Activated T-helper 2 cell treated with anti-CD3 and anti-CD28 coated beads, Interferon-gamma antibody, Interleukin-2, Interleukin-4, amounts not matched to agents 10 μg/mL and 5 μg/mL and 100 μg/mL, durations not matched to agents 14 hours and 24 hours and 36 hours (primary cell): ENCODE measurements around the gene PSMG4. TPM values are rescaled to one million over a fixed set of nuclear protein-coding genes. Genes with fewer than 3 reads are reported as not detected.

ENCODE experiments used
- DNase-seq: peaks from one replicate; pipeline ENCODE4 v3.0.0; 2021; ENCODE audit warnings: low spot score
- H3K27ac Mint-ChIP-seq: one replicate; pipeline ENCODE4 v1.8.0; 2021; ENCODE audit warnings: mixed read lengths
- H3K27me3 Mint-ChIP-seq: one replicate; pipeline ENCODE4 v1.8.0; 2021; ENCODE audit warnings: low read depth, mixed read lengths
- H3K36me3 Mint-ChIP-seq: one replicate; pipeline ENCODE4 v1.8.0; 2021; ENCODE audit warnings: low read depth, mixed read lengths
- H3K4me1 Mint-ChIP-seq: one replicate; pipeline ENCODE4 v1.8.0; 2021; ENCODE audit warnings: low read depth, mixed read lengths
- H3K4me3 Mint-ChIP-seq: one replicate; pipeline ENCODE4 v1.8.0; 2021; ENCODE audit warnings: low read depth, mild to moderate bottlenecking, moderate library complexity, mixed read lengths
- H3K9me3 Mint-ChIP-seq: one replicate; pipeline ENCODE4 v1.8.0; 2021; ENCODE audit warnings: mixed read lengths
- intact Hi-C: fragments of 100-400 bp; cut with micrococcal nuclease; formaldehyde crosslinking; loops from one replicate; pipeline ENCODE4 v1.15.1; 2023
- total RNA-seq: library from RNA; stranded (reverse); gene quantifications from 2 replicates; pipeline ENCODE4 v1.2.3, GENCODE V29; 2022

Gene PSMG4
- total RNA-seq, 1 donor from 2014 or later, result 30.9 TPM

- Mint-ChIP-seq H3K4me1 (peaks cover 21% of the 10 kb centered on the region), H3K9me3 (no peaks in the 10 kb centered on the region), H3K27me3 (peaks cover 10% of the 10 kb centered on the region), H3K4me3 (peak overlapping the region; percentile 98), H3K27ac (no peak overlapping the region), H3K36me3 (peaks cover 32% of the 10 kb centered on the region)
- no peak for DNase-seq
- intact Hi-C loops, result no loop called here
Observed at GRCh38 chr6:3261518-3261820, 2.7 kb downstream of the PSMG4 start.

- Mint-ChIP-seq H3K4me3 (no peak overlapping the region), H3K27ac (no peak overlapping the region)
- no peak for DNase-seq
Observed at GRCh38 chr6:3261921-3262320, 3.2 kb downstream of the PSMG4 start.

GRCh38 chr6:3263096-3263495 is 4.3 kb downstream of the PSMG4 start:
- Mint-ChIP-seq H3K36me3 (peaks cover 42% of the 10 kb centered on the region), H3K27ac (no peak overlapping the region), H3K27me3 (no peaks in the 10 kb centered on the region), H3K4me3 (no peak overlapping the region), H3K9me3 (no peaks in the 10 kb centered on the region), H3K4me1 (peaks cover 21% of the 10 kb centered on the region)
- intact Hi-C loops, result no loop called here
- DNase-seq, result no peak

More at GRCh38 chr6:3261921-3262320, 3.2 kb downstream of the PSMG4 start:
- Mint-ChIP-seq H3K4me1 (peaks cover 21% of the 10 kb centered on the region), H3K9me3 (no peaks in the 10 kb centered on the region), H3K27me3 (peaks cover 5% of the 10 kb centered on the region), H3K36me3 (peaks cover 34% of the 10 kb centered on the region)
- intact Hi-C loops, result no loop called here

GRCh38 chr6:3264356-3264755 is 5.6 kb downstream of the PSMG4 start:
- Mint-ChIP-seq H3K27me3 (no peaks in the 10 kb centered on the region), H3K9me3 (no peaks in the 10 kb centered on the region), H3K4me3 (no peak overlapping the region), H3K4me1 (peaks cover 21% of the 10 kb centered on the region), H3K36me3 (peaks cover 54% of the 10 kb centered on the region), H3K27ac (no peak overlapping the region)
- intact Hi-C loops, result no loop called here
- no peak for DNase-seq

GRCh38 chr6:3265671-3266070 is 6.9 kb downstream of the PSMG4 start:
- H3K9me3 Mint-ChIP-seq, result no peaks in the 10 kb centered on the region
- no peak for DNase-seq
- no peaks in the 10 kb centered on the region for H3K27me3 Mint-ChIP-seq
- H3K4me3 Mint-ChIP-seq, result no peak overlapping the region
- H3K36me3 Mint-ChIP-seq, result peaks cover 58% of the 10 kb centered on the region
- peaks cover 18% of the 10 kb centered on the region for H3K4me1 Mint-ChIP-seq
- intact Hi-C loops, result no loop called here
- H3K27ac Mint-ChIP-seq, result no peak overlapping the region

- no peaks in the 10 kb centered on the region for H3K9me3 Mint-ChIP-seq
- H3K27me3 Mint-ChIP-seq, result no peaks in the 10 kb centered on the region
- no peak overlapping the region for H3K4me3 Mint-ChIP-seq
- peaks cover 13% of the 10 kb centered on the region for H3K4me1 Mint-ChIP-seq
- intact Hi-C loops, result no loop called here
- H3K27ac Mint-ChIP-seq, result no peak overlapping the region
- no peak for DNase-seq
- H3K36me3 Mint-ChIP-seq, result peaks cover 56% of the 10 kb centered on the region
Observed at GRCh38 chr6:3266170-3266569, 7.4 kb downstream of the PSMG4 start.

- DNase-seq, result no peak
- H3K9me3 Mint-ChIP-seq, result no peaks in the 10 kb centered on the region
- H3K4me1 Mint-ChIP-seq, result peaks cover 5% of the 10 kb centered on the region
- H3K36me3 Mint-ChIP-seq, result peaks cover 63% of the 10 kb centered on the region
- H3K27me3 Mint-ChIP-seq, result no peaks in the 10 kb centered on the region
- intact Hi-C loops, result no loop called here
- H3K4me3 Mint-ChIP-seq, result no peak overlapping the region
- no peak overlapping the region for H3K27ac Mint-ChIP-seq
Observed at GRCh38 chr6:3267162-3267561, 8.4 kb downstream of the PSMG4 start.

- Mint-ChIP-seq H3K27ac (no peak overlapping the region), H3K9me3 (no peaks in the 10 kb centered on the region), H3K36me3 (peaks cover 56% of the 10 kb centered on the region), H3K4me3 (no peak overlapping the region), H3K4me1 (peaks cover 2% of the 10 kb centered on the region), H3K27me3 (no peaks in the 10 kb centered on the region)
- DNase-seq, result no peak
- intact Hi-C loops, result no loop called here
Observed at GRCh38 chr6:3268680-3269079, 9.9 kb downstream of the PSMG4 start.

- H3K27me3 Mint-ChIP-seq, result no peaks in the 10 kb centered on the region
- H3K4me3 Mint-ChIP-seq, result no peak overlapping the region
- DNase-seq, result no peak
- H3K36me3 Mint-ChIP-seq, result peaks cover 60% of the 10 kb centered on the region
- intact Hi-C loops, result no loop called here
- H3K9me3 Mint-ChIP-seq, result no peaks in the 10 kb centered on the region
- no peak overlapping the region for H3K27ac Mint-ChIP-seq
- peaks cover 4% of the 10 kb centered on the region for H3K4me1 Mint-ChIP-seq
Observed at GRCh38 chr6:3269281-3269975, 10.7 kb downstream of the PSMG4 start.

- Mint-ChIP-seq H3K27ac (no peak overlapping the region), H3K4me1 (peaks cover 4% of the 10 kb centered on the region), H3K27me3 (no peaks in the 10 kb centered on the region), H3K4me3 (no peak overlapping the region), H3K36me3 (peaks cover 54% of the 10 kb centered on the region), H3K9me3 (no peaks in the 10 kb centered on the region)
- intact Hi-C loops, result no loop called here
- no peak for DNase-seq
Observed at GRCh38 chr6:3270258-3270657, 11.5 kb downstream of the PSMG4 start.

GRCh38 chr6:3271756-3272155 is 13.0 kb downstream of the PSMG4 start:
- Mint-ChIP-seq H3K36me3 (peaks cover 50% of the 10 kb centered on the region), H3K27me3 (no peaks in the 10 kb centered on the region), H3K4me3 (no peak overlapping the region), H3K9me3 (no peaks in the 10 kb centered on the region), H3K27ac (no peak overlapping the region), H3K4me1 (peaks cover 4% of the 10 kb centered on the region)
- DNase-seq, result no peak
- intact Hi-C loops, result no loop called here

- no peak overlapping the region for H3K4me3 Mint-ChIP-seq
- intact Hi-C loops, result no loop called here
- H3K9me3 Mint-ChIP-seq, result no peaks in the 10 kb centered on the region
- no peak overlapping the region for H3K27ac Mint-ChIP-seq
- H3K36me3 Mint-ChIP-seq, result peaks cover 42% of the 10 kb centered on the region
- H3K4me1 Mint-ChIP-seq, result peaks cover 4% of the 10 kb centered on the region
- no peaks in the 10 kb centered on the region for H3K27me3 Mint-ChIP-seq
- no peak for DNase-seq
Observed at GRCh38 chr6:3272911-3273547, 14.3 kb downstream of the PSMG4 start.

GRCh38 chr6:3273707-3274521 is 15.2 kb downstream of the PSMG4 start:
- peaks cover 4% of the 10 kb centered on the region for H3K4me1 Mint-ChIP-seq
- peaks cover 34% of the 10 kb centered on the region for H3K36me3 Mint-ChIP-seq
- intact Hi-C loops, result no loop called here
- no peak for DNase-seq
- no peaks in the 10 kb centered on the region for H3K27me3 Mint-ChIP-seq
- H3K27ac Mint-ChIP-seq, result no peak overlapping the region
- H3K4me3 Mint-ChIP-seq, result no peak overlapping the region
- H3K9me3 Mint-ChIP-seq, result no peaks in the 10 kb centered on the region
